GM18907 (cell line): ENCODE measurements around the gene FMN1.
A peak's percentile ranks its signal among the peaks of the same experiment; 100 is the strongest.

Experiments used
- ATAC-seq: cut with Tn5 transposase; IDR thresholded peaks from one replicate; pipeline ENCODE4 v1.9.1; 2021; ENCODE audit warnings: mild to moderate bottlenecking, moderate library complexity; ENCODE audit not compliant: unreplicated experiment

Gene FMN1

GRCh38 chr15:33194704-33195670, at the start of gene FMN1:
FMN1 (minus strand) TSS chr15:33194714; CDS start chr15:33154914, 39,800 bp downstream.
- peak; percentile 98 for ATAC-seq

- no peak for ATAC-seq
Measured at GRCh38 chr15:33243869-33244268, 49.4 kb upstream of the FMN1 start.

- ATAC-seq, result no peak
Measured at GRCh38 chr15:33243393-33243792, 48.9 kb upstream of the FMN1 start.

GRCh38 chr15:33242669-33243191, 48.2 kb upstream of the FMN1 start:
- ATAC-seq, result no peak

- no peak for ATAC-seq
Measured at GRCh38 chr15:33242165-33242564, 47.7 kb upstream of the FMN1 start.

GRCh38 chr15:33236841-33237509, 42.5 kb upstream of the FMN1 start:
- no peak for ATAC-seq

- no peak for ATAC-seq
Measured at GRCh38 chr15:33234020-33234461, 39.5 kb upstream of the FMN1 start.

- ATAC-seq, result peak; percentile 98
Measured at GRCh38 chr15:33226559-33227181, 32.2 kb upstream of the FMN1 start.

- no peak for ATAC-seq
Measured at GRCh38 chr15:33218071-33218491, 23.6 kb upstream of the FMN1 start.

- ATAC-seq, result no peak
Measured at GRCh38 chr15:33215941-33216872, 21.7 kb upstream of the FMN1 start.

GRCh38 chr15:33211176-33211808, 16.8 kb upstream of the FMN1 start:
- ATAC-seq, result no peak

- ATAC-seq, result no peak
Measured at GRCh38 chr15:33209575-33210481, 15.3 kb upstream of the FMN1 start.

GRCh38 chr15:33207646-33208045, 13.1 kb upstream of the FMN1 start:
- no peak for ATAC-seq

GRCh38 chr15:33206366-33206765, 11.9 kb upstream of the FMN1 start:
- ATAC-seq, result no peak

GRCh38 chr15:33204926-33205325, 10.4 kb upstream of the FMN1 start:
- ATAC-seq, result no peak

- ATAC-seq, result no peak
Measured at GRCh38 chr15:33204087-33204486, 9.6 kb upstream of the FMN1 start.

GRCh38 chr15:33201491-33202231, 7.1 kb upstream of the FMN1 start:
- ATAC-seq, result peak; percentile 87

GRCh38 chr15:33200903-33201302, 6.4 kb upstream of the FMN1 start:
- ATAC-seq, result no peak
